OCI-LY7 (cell line): Measurements from ENCODE around the gene AKT3.

Experiments
- EZH2phosphoT487 ChIP-seq: fragments of 200-600 bp; sonication (generic); IDR thresholded peaks from 2 replicates; pipeline ENCODE4 v1.6.1; 2018; ENCODE audit warnings: low read depth, borderline replicate concordance, mild to moderate bottlenecking, mixed run types, antibody characterized with exemption, low read length, moderate library complexity, mixed read lengths
- TF ChIP-seq, protein P1 (sequence below): fragments of 200-600 bp; sonication (generic); conservative IDR thresholded peaks from 2 replicates; pipeline ENCODE4 v1.5.1; 2014; ENCODE audit warnings: mild to moderate bottlenecking, antibody characterized with exemption, low read length, moderate library complexity, mixed read lengths

DNA sequence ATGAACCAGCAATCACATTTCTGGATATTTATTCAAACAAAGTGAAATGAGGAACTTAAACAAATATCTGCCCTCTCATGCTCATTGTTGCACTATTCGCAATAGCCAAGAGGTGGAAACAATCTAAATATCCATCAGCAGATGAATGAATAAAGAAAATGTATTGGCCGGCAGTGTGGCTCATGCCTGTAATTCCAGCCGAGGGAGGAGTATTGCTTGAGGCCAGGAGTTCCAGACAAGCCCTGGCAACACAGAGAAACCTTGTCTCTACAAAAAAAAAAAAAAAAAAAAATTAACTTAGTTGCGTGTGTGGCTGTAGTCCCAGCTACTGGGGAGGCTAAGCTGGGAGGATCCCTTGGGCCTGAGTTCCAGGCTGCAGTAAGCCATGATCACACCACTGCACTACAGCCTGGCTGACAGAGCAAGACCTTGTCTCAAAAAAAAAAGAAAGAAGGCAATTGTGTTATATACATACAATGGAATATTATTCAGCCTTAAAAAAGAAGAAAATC is 191.4 kb downstream of the AKT3 start:
- TF ChIP-seq, protein P1, sequence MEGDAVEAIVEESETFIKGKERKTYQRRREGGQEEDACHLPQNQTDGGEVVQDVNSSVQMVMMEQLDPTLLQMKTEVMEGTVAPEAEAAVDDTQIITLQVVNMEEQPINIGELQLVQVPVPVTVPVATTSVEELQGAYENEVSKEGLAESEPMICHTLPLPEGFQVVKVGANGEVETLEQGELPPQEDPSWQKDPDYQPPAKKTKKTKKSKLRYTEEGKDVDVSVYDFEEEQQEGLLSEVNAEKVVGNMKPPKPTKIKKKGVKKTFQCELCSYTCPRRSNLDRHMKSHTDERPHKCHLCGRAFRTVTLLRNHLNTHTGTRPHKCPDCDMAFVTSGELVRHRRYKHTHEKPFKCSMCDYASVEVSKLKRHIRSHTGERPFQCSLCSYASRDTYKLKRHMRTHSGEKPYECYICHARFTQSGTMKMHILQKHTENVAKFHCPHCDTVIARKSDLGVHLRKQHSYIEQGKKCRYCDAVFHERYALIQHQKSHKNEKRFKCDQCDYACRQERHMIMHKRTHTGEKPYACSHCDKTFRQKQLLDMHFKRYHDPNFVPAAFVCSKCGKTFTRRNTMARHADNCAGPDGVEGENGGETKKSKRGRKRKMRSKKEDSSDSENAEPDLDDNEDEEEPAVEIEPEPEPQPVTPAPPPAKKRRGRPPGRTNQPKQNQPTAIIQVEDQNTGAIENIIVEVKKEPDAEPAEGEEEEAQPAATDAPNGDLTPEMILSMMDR = no peak
- TF ChIP-seq EZH2phosphoT487 = no peak
